H9 (cell line): ENCODE data around the gene ASB7. TPM values are rescaled to one million over a fixed set of nuclear protein-coding genes. Genes with fewer than 3 reads are reported as not detected.

Source experiments
- DNase-seq: peaks from one replicate; pipeline ENCODE4 v3.0.0-alpha.2; 2017
- H2AFZ ChIP-seq: one replicate; pipeline ENCODE4 v1.6.1; 2013; ENCODE audit warnings: mild to moderate bottlenecking, low read length, control low read depth, moderate library complexity
- H2AK5ac ChIP-seq: 2 replicates; pipeline ENCODE4 v1.6.1; 2013; ENCODE audit warnings: low read length, control low read depth, mixed read lengths; ENCODE audit not compliant: insufficient read length
- H2BK120ac ChIP-seq: one replicate; pipeline ENCODE4 v1.6.1; 2013; ENCODE audit warnings: low read depth, mild to moderate bottlenecking, low read length, control low read depth, inconsistent platforms; ENCODE audit not compliant: poor library complexity, severe bottlenecking
- H2BK12ac ChIP-seq: 2 replicates; pipeline ENCODE4 v1.6.1; 2013; ENCODE audit warnings: low read length, control low read depth, mixed read lengths, low read depth; ENCODE audit not compliant: insufficient read length
- H2BK15ac ChIP-seq: 2 replicates; pipeline ENCODE4 v1.6.1; 2013; ENCODE audit warnings: low read depth, low read length, control low read depth
- H2BK20ac ChIP-seq: one replicate; pipeline ENCODE4 v1.6.1; 2013; ENCODE audit warnings: low read depth, mild to moderate bottlenecking, low read length, control low read depth, inconsistent platforms; ENCODE audit not compliant: poor library complexity, severe bottlenecking
- H2BK5ac ChIP-seq: 2 replicates; pipeline ENCODE4 v1.6.1; 2013; ENCODE audit warnings: low read length, control low read depth, mixed read lengths; ENCODE audit not compliant: insufficient read length
- H3K14ac ChIP-seq: 2 replicates; pipeline ENCODE4 v1.6.1; 2013; ENCODE audit warnings: low read length, control low read depth; ENCODE audit not compliant: insufficient read depth
- H3K18ac ChIP-seq: 2 replicates; pipeline ENCODE4 v1.6.1; 2013; ENCODE audit warnings: low read depth, mild to moderate bottlenecking, mixed read lengths, low read length, control low read depth; ENCODE audit not compliant: insufficient read length
- H3K23ac ChIP-seq: 2 replicates; pipeline ENCODE4 v1.6.1; 2013; ENCODE audit warnings: low read length, control low read depth, mixed read lengths, low read depth; ENCODE audit not compliant: insufficient read length
- H3K23me2 ChIP-seq: 2 replicates; pipeline ENCODE4 v1.6.1; 2013; ENCODE audit warnings: low read depth, mild to moderate bottlenecking, mixed read lengths, low read length, control low read depth; ENCODE audit not compliant: insufficient read length, poor library complexity, severe bottlenecking
- H3K27ac ChIP-seq: 2 replicates; pipeline ENCODE4 v1.5.1; 2013; ENCODE audit warnings: low read length, control low read depth, mixed read lengths, low read depth; ENCODE audit not compliant: insufficient read length
- H3K27me3 ChIP-seq: 2 replicates; pipeline ENCODE4 v1.6.1; 2013; ENCODE audit warnings: low read length, control low read depth, inconsistent platforms; ENCODE audit not compliant: insufficient read depth
- H3K4ac ChIP-seq: 2 replicates; pipeline ENCODE4 v1.6.1; 2013; ENCODE audit warnings: low read depth, mild to moderate bottlenecking, control low read depth, inconsistent platforms, low read length, moderate library complexity
- H3K4me1 ChIP-seq: 2 replicates; pipeline ENCODE4 v1.6.1; 2013; ENCODE audit warnings: low read length, control low read depth, inconsistent platforms; ENCODE audit not compliant: insufficient read depth
- H3K4me2 ChIP-seq: 2 replicates; pipeline ENCODE4 v1.6.1; 2013; ENCODE audit warnings: low read length, control low read depth, mixed read lengths; ENCODE audit not compliant: insufficient read length, insufficient read depth
- H3K56ac ChIP-seq: 2 replicates; pipeline ENCODE4 v1.6.1; 2013; ENCODE audit warnings: low read depth, mild to moderate bottlenecking, mixed read lengths, low read length, control low read depth; ENCODE audit not compliant: insufficient read length
- H3K79me1 ChIP-seq: 2 replicates; pipeline ENCODE4 v1.6.1; 2013; ENCODE audit warnings: low read depth, mild to moderate bottlenecking, moderate library complexity, low read length, control low read depth, inconsistent platforms; ENCODE audit not compliant: insufficient read depth, poor library complexity, severe bottlenecking
- H3K79me2 ChIP-seq: 2 replicates; pipeline ENCODE4 v1.6.1; 2013; ENCODE audit warnings: low read length, control low read depth, inconsistent platforms; ENCODE audit not compliant: insufficient read depth
- H3K9ac ChIP-seq: 2 replicates; pipeline ENCODE4 v1.6.1; 2013; ENCODE audit warnings: low read length, control low read depth, mixed read lengths; ENCODE audit not compliant: insufficient read length; ENCODE audit errors: extremely low read depth
- H3K9me3 ChIP-seq: one replicate; pipeline ENCODE4 v1.6.1; 2013; ENCODE audit warnings: low read depth, low read length, inconsistent platforms; ENCODE audit not compliant: control insufficient read depth
- H3T11ph ChIP-seq: one replicate; pipeline ENCODE4 v1.6.1; 2013; ENCODE audit warnings: mild to moderate bottlenecking, low read length, control low read depth, inconsistent platforms
- H4K20me1 ChIP-seq: one replicate; pipeline ENCODE4 v1.6.1; 2013; ENCODE audit not compliant: control insufficient read depth, insufficient read length, insufficient read depth
- H4K5ac ChIP-seq: 2 replicates; pipeline ENCODE4 v1.6.1; 2013; ENCODE audit warnings: low read depth, mild to moderate bottlenecking, mixed read lengths, low read length, control low read depth; ENCODE audit not compliant: insufficient read length
- H4K8ac ChIP-seq: replicated peaks from 2 replicates; pipeline ENCODE4 v1.6.1; 2013; ENCODE audit warnings: low read length, control low read depth, mixed read lengths, low read depth; ENCODE audit not compliant: insufficient read length
- H4K91ac ChIP-seq: 2 replicates; pipeline ENCODE4 v1.6.1; 2013; ENCODE audit warnings: low read depth, mild to moderate bottlenecking, moderate library complexity, mixed read lengths, low read length, control low read depth; ENCODE audit not compliant: insufficient read length
- H3K27ac Mint-ChIP-seq, 3 experiments: 2 replicates in 2 of 3; 3 replicates in 1 of 3; pipeline ENCODE4 v1.8.0; 2020 to 2021; ENCODE audit warnings: mixed read lengths in 3 of 3, mild to moderate bottlenecking in 1 of 3, moderate library complexity in 1 of 3
- H3K27me3 Mint-ChIP-seq: 2 replicates; pipeline ENCODE4 v1.8.0; 2021; ENCODE audit warnings: low read depth, mild to moderate bottlenecking, moderate library complexity, mixed read lengths
- H3K36me3 Mint-ChIP-seq, 3 experiments: 2 replicates in 2 of 3; 3 replicates in 1 of 3; pipeline ENCODE4 v1.8.0; 2020 to 2021; ENCODE audit warnings: low read depth in 3 of 3, mixed read lengths in 3 of 3; ENCODE audit not compliant: insufficient read depth in 1 of 3
- H3K4me1 Mint-ChIP-seq, 2 experiments: 2 replicates each; pipeline ENCODE4 v1.8.0; 2020; ENCODE audit warnings: mixed read lengths in 2 of 2
- H3K4me3 Mint-ChIP-seq, 2 experiments: 2 replicates in 1 of 2; 3 replicates in 1 of 2; pipeline ENCODE4 v1.8.0; 2020 to 2021; ENCODE audit warnings: mild to moderate bottlenecking in 2 of 2, mixed read lengths in 2 of 2, moderate library complexity in 1 of 2
- H3K9me3 Mint-ChIP-seq, 2 experiments: 2 replicates in 1 of 2; 3 replicates in 1 of 2; pipeline ENCODE4 v1.8.0; 2020; ENCODE audit warnings: mild to moderate bottlenecking in 2 of 2, mixed read lengths in 2 of 2, moderate library complexity in 1 of 2
- CTCF ChIP-seq: fragments of 200-600 bp; sonication (generic); conservative IDR thresholded peaks from 3 replicates; pipeline ENCODE4 v1.8.0; 2021; ENCODE audit warnings: antibody characterized with exemption, mild to moderate bottlenecking
- WGBS: extraction: QIAGEN DNeasy Blood & Tissue Kit; methylation state at CpG from one replicate; pipeline ENCODE4 v1.1.7; 2013; ENCODE audit warnings: missing lambda C conversion rate, low lambda C conversion rate, mixed read lengths; ENCODE audit not compliant: insufficient read length; ENCODE audit errors: extremely low coverage; 5-methylcytosine and 5-hydroxymethylcytosine counted together
- total RNA-seq: library from RNA; stranded (reverse); gene quantifications from 2 replicates; pipeline ENCODE4 v1.2.1, GENCODE V29; 2021

Gene ASB7
- total RNA-seq, 1 experiment from 2014 or later, result 12.8 TPM

- H2BK15ac ChIP-seq, result no peak overlapping the region
- H4K20me1 ChIP-seq, result peaks cover 3% of the 10 kb centered on the region
- H3K18ac ChIP-seq, result no peak overlapping the region
- no peak overlapping the region for H2BK5ac ChIP-seq
- no peak overlapping the region for H2BK120ac ChIP-seq
- no peak overlapping the region for H3K56ac ChIP-seq
- no peak for TF ChIP-seq CTCF
- no peaks in the 10 kb centered on the region for H3K27me3 ChIP-seq
- no peak overlapping the region for H2BK20ac ChIP-seq
- H4K5ac ChIP-seq, result no peak overlapping the region
- no peaks in the 10 kb centered on the region for H3K79me1 ChIP-seq
- H3K4me1 ChIP-seq, result no peaks in the 10 kb centered on the region; the same call in 1 of the 2 replicates
- H3K4ac ChIP-seq, result no peak overlapping the region
- no peak overlapping the region for H2AFZ ChIP-seq
- no peak overlapping the region for H4K91ac ChIP-seq
- WGBS, result no CpG with 5 or more reads among the region's 3 CpGs
- H2AK5ac ChIP-seq, result no peak overlapping the region
- Mint-ChIP-seq H3K27ac (no peak overlapping the region), H3K4me3 (no peak overlapping the region), H3K36me3 (peaks cover 0 to 2% (median 0%) of the 10 kb centered on the region in 3 experiments; a peak in 2 of 7 replicates), H3K27me3 (no peaks in the 10 kb centered on the region), H3K9me3 (no peaks in the 10 kb centered on the region; a peak in 1 of 5 replicates), H3K4me1 (no peaks in the 10 kb centered on the region)
- no peak overlapping the region for H3K4me2 ChIP-seq
- H3K9me3 ChIP-seq, result no peaks in the 10 kb centered on the region
- H3K23me2 ChIP-seq, result peaks cover 11% of the 10 kb centered on the region
- H3T11ph ChIP-seq, result no peak overlapping the region
- no peak overlapping the region for H3K9ac ChIP-seq
- no peak overlapping the region for H4K8ac ChIP-seq
- no peak overlapping the region for H2BK12ac ChIP-seq
- no peak overlapping the region for H3K14ac ChIP-seq
- H3K23ac ChIP-seq, result no peak overlapping the region
- peaks cover 2% of the 10 kb centered on the region; the same call in 1 of the 2 replicates for H3K79me2 ChIP-seq
- H3K27ac ChIP-seq, result no peak overlapping the region
- no peak for DNase-seq
Measured at GRCh38 chr15:100597862-100598261, 4.5 kb upstream of the ASB7 start.
